CD4-positive, CD25-positive, alpha-beta regulatory T cell (primary cell): Measurements from ENCODE around the gene UBL3. TPM values are rescaled to one million over a fixed set of nuclear protein-coding genes. Genes with fewer than 3 reads are reported as not detected.

Experiments used
- ATAC-seq, 2 donors: fragments of 150-1000 bp; cut with Tn5 transposase; one replicate each; pipeline ENCODE4 v1.10.0; 2021; ENCODE audit warnings: low read depth in 2 of 2, moderate number of reproducible peaks in 2 of 2, moderate library complexity in 1 of 2
- DNase-seq, 3 donors: peaks; one replicate each; pipeline versions ENCODE4 v3.0.0 to v3.0.0-alpha.2; 2012 to 2022; ENCODE audit warnings: mixed read lengths in 1 of 3
- H3K27ac ChIP-seq: one replicate; pipeline ENCODE4 v1.7.0; 2013; ENCODE audit warnings: mild to moderate bottlenecking, low read length; ENCODE audit not compliant: insufficient read depth, poor library complexity, severe bottlenecking
- H3K27me3 ChIP-seq: one replicate; pipeline ENCODE4 v1.7.0; 2013; ENCODE audit warnings: low read length; ENCODE audit not compliant: control insufficient read depth, insufficient read depth
- H3K36me3 ChIP-seq: one replicate; pipeline ENCODE4 v1.7.0; 2013; ENCODE audit warnings: mild to moderate bottlenecking, low read length, moderate library complexity; ENCODE audit not compliant: control insufficient read depth, insufficient read depth
- H3K4me1 ChIP-seq: 2 replicates; pipeline ENCODE4 v1.7.0; 2013; ENCODE audit warnings: mild to moderate bottlenecking, low read length; ENCODE audit not compliant: insufficient read depth, control insufficient read depth, poor library complexity, severe bottlenecking
- H3K4me3 ChIP-seq: one replicate; pipeline ENCODE4 v1.7.0; 2013; ENCODE audit warnings: low read depth, mild to moderate bottlenecking, low read length, moderate library complexity
- H3K9me3 ChIP-seq, 2 experiments: 1 replicate in 1 of 2; 2 replicates in 1 of 2; pipeline ENCODE4 v1.7.0; 2013; ENCODE audit warnings: low read length in 2 of 2, mild to moderate bottlenecking in 1 of 2, moderate library complexity in 1 of 2; ENCODE audit not compliant: control insufficient read depth in 2 of 2
- H3K27ac Mint-ChIP-seq, 3 donors: one replicate each; pipeline ENCODE4 v1.8.0; 2020 to 2022; ENCODE audit warnings: mild to moderate bottlenecking in 3 of 3, mixed read lengths in 3 of 3, moderate library complexity in 2 of 3
- H3K27me3 Mint-ChIP-seq: one replicate; pipeline ENCODE4 v1.8.0; 2022; ENCODE audit warnings: mild to moderate bottlenecking, mixed read lengths
- H3K36me3 Mint-ChIP-seq: one replicate; pipeline ENCODE4 v1.8.0; 2020; ENCODE audit warnings: mixed read lengths
- H3K4me1 Mint-ChIP-seq, 4 donors: one replicate each; pipeline ENCODE4 v1.8.0; 2020 to 2022; ENCODE audit warnings: mixed read lengths in 4 of 4, mild to moderate bottlenecking in 1 of 4
- H3K4me3 Mint-ChIP-seq, 4 donors: one replicate each; pipeline ENCODE4 v1.8.0; 2020 to 2022; ENCODE audit warnings: mild to moderate bottlenecking in 4 of 4, mixed read lengths in 4 of 4, moderate library complexity in 3 of 4
- H3K9me3 Mint-ChIP-seq, 7 donors: one replicate each; pipeline ENCODE4 v1.8.0; 2020 to 2022; ENCODE audit warnings: mixed read lengths in 7 of 7, mild to moderate bottlenecking in 3 of 7, moderate library complexity in 2 of 7
- polyA plus RNA-seq, 4 donors: library from polyadenylated mRNA; unstranded; fragments of 300-500 nt; fragmentation: Illumina TruSeq; gene quantifications; one replicate each; pipeline ENCODE4 v1.2.3, GENCODE V29; 2021
- total RNA-seq: library from RNA; stranded (reverse); gene quantifications from one replicate; pipeline ENCODE4 v1.2.3, GENCODE V29; 2022

The UBL3 gene
- total and polyA plus RNA-seq, 5 donors from 2014 or later, result 64.6 to 85.0 (median 71.4) TPM

DNA sequence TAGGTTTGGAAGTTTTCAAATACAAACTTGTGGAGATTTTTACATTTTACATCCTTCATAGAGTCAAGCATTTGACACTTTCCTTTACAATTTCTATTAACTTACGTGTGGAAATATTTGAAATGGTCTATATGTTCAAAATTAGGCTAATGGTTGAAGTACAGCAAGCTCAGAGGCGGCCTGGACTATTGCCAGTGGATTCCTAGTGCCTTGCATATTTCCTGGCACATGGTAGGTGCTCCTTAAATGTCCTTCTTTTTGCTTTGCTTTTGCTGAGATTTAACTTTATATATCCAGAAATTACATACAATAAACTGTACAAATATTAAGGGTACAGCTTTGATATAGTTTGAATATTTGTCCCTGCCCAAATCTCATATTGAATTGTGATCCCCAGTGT lies 93.9 kb downstream of the UBL3 start:
- Histone ChIP-seq H3K4me1 (peaks cover 4% of the 10 kb centered on the region), H3K27ac (no peak overlapping the region), H3K27me3 (no peaks in the 10 kb centered on the region), H3K4me3 (no peak overlapping the region), H3K36me3 (no peaks in the 10 kb centered on the region), H3K9me3 (no peaks in the 10 kb centered on the region)
- Mint-ChIP-seq H3K9me3 (peaks cover 0 to 6% (median 2%) of the 10 kb centered on the region in 7 donors), H3K4me1 (peaks cover 8 to 28% (median 13%) of the 10 kb centered on the region in 4 donors), H3K4me3 (no peak overlapping the region), H3K27me3 (peaks cover 7% of the 10 kb centered on the region), H3K36me3 (peaks cover 6% of the 10 kb centered on the region), H3K27ac (peak overlapping the region in 1 of 3 donors; percentile 76)
- ATAC-seq (no peak), DNase-seq (no peak)

GRCh38 chr13:29754473-29754806 lies 96.0 kb downstream of the UBL3 start:
- Mint-ChIP-seq H3K27me3 (peaks cover 14% of the 10 kb centered on the region), H3K27ac (no peak overlapping the region), H3K36me3 (no peaks in the 10 kb centered on the region), H3K9me3 (peaks cover 0 to 2% (median 0%) of the 10 kb centered on the region in 7 donors), H3K4me1 (peaks cover 0 to 21% (median 12%) of the 10 kb centered on the region in 4 donors), H3K4me3 (no peak overlapping the region)
- H3K27me3 ChIP-seq, result no peaks in the 10 kb centered on the region
- DNase-seq (peak in 1 of 3 donors; percentile 30), ATAC-seq (no peak)
- H3K36me3 ChIP-seq, result no peaks in the 10 kb centered on the region
- H3K27ac ChIP-seq, result no peak overlapping the region
- H3K4me1 ChIP-seq, result peaks cover 4% of the 10 kb centered on the region
- H3K4me3 ChIP-seq, result no peak overlapping the region
- H3K9me3 ChIP-seq, result no peaks in the 10 kb centered on the region

- Mint-ChIP-seq H3K9me3 (peaks cover 0 to 2% (median 0%) of the 10 kb centered on the region in 7 donors), H3K27me3 (peaks cover 19% of the 10 kb centered on the region), H3K27ac (peak overlapping the region in 1 of 3 donors; percentile 20), H3K4me3 (no peak overlapping the region), H3K36me3 (no peaks in the 10 kb centered on the region), H3K4me1 (peaks cover 0 to 16% (median 9%) of the 10 kb centered on the region in 4 donors)
- no peak overlapping the region for H3K27ac ChIP-seq
- no peak overlapping the region for H3K4me3 ChIP-seq
- H3K9me3 ChIP-seq, result no peaks in the 10 kb centered on the region
- no peaks in the 10 kb centered on the region for H3K27me3 ChIP-seq
- ATAC-seq, result no peak
- no peak for DNase-seq
- no peaks in the 10 kb centered on the region for H3K36me3 ChIP-seq
- peaks cover 4% of the 10 kb centered on the region for H3K4me1 ChIP-seq
Measured at GRCh38 chr13:29753618-29754472, 96.6 kb downstream of the UBL3 start.

GRCh38 chr13:29752175-29752574 lies 98.2 kb downstream of the UBL3 start:
- Mint-ChIP-seq H3K4me3 (no peak overlapping the region), H3K27me3 (peaks cover 24% of the 10 kb centered on the region)

GRCh38 chr13:29750183-29750530 lies 100.3 kb downstream of the UBL3 start:
- Histone ChIP-seq H3K4me3 (no peak overlapping the region), H3K27ac (no peak overlapping the region), H3K36me3 (no peaks in the 10 kb centered on the region), H3K9me3 (no peaks in the 10 kb centered on the region), H3K27me3 (no peaks in the 10 kb centered on the region), H3K4me1 (no peaks in the 10 kb centered on the region)
- Mint-ChIP-seq H3K36me3 (no peaks in the 10 kb centered on the region), H3K4me1 (peaks cover 2 to 6% (median 3%) of the 10 kb centered on the region in 4 donors), H3K9me3 (peaks cover 0 to 4% (median 0%) of the 10 kb centered on the region in 7 donors), H3K27me3 (peaks cover 33% of the 10 kb centered on the region), H3K27ac (no peak overlapping the region), H3K4me3 (no peak overlapping the region)
- ATAC-seq (no peak), DNase-seq (no peak)

More at GRCh38 chr13:29752175-29752574, 98.2 kb downstream of the UBL3 start:
- H3K4me3 ChIP-seq, result no peak overlapping the region
- H3K36me3 Mint-ChIP-seq, result no peaks in the 10 kb centered on the region
- H3K27me3 ChIP-seq, result no peaks in the 10 kb centered on the region
- peaks cover 0 to 10% (median 4%) of the 10 kb centered on the region in 4 donors for H3K4me1 Mint-ChIP-seq
- H3K9me3 ChIP-seq, result no peaks in the 10 kb centered on the region
- ATAC-seq (no peak), DNase-seq (no peak)
- no peaks in the 10 kb centered on the region for H3K36me3 ChIP-seq
- H3K27ac ChIP-seq, result no peak overlapping the region
- H3K4me1 ChIP-seq, result no peaks in the 10 kb centered on the region
- H3K9me3 Mint-ChIP-seq, result peaks cover 0 to 4% (median 0%) of the 10 kb centered on the region in 7 donors
- H3K27ac Mint-ChIP-seq, result no peak overlapping the region

- H3K4me3 ChIP-seq, result no peak overlapping the region
- Mint-ChIP-seq H3K4me3 (no peak overlapping the region), H3K4me1 (peaks cover 2 to 5% (median 4%) of the 10 kb centered on the region in 4 donors), H3K36me3 (no peaks in the 10 kb centered on the region), H3K27ac (no peak overlapping the region), H3K9me3 (peaks cover 0 to 4% (median 0%) of the 10 kb centered on the region in 7 donors), H3K27me3 (peaks cover 37% of the 10 kb centered on the region)
- H3K27ac ChIP-seq, result no peak overlapping the region
- H3K27me3 ChIP-seq, result no peaks in the 10 kb centered on the region
- H3K9me3 ChIP-seq, result no peaks in the 10 kb centered on the region
- DNase-seq (no peak), ATAC-seq (no peak)
- H3K4me1 ChIP-seq, result no peaks in the 10 kb centered on the region
- no peaks in the 10 kb centered on the region for H3K36me3 ChIP-seq
Measured at GRCh38 chr13:29749401-29750182, 100.8 kb downstream of the UBL3 start.

GRCh38 chr13:29748097-29748496 lies 102.3 kb downstream of the UBL3 start:
- DNase-seq (no peak), ATAC-seq (no peak)
- Mint-ChIP-seq H3K4me3 (no peak overlapping the region), H3K36me3 (no peaks in the 10 kb centered on the region), H3K9me3 (peaks cover 0 to 4% (median 0%) of the 10 kb centered on the region in 7 donors), H3K27me3 (peaks cover 37% of the 10 kb centered on the region), H3K4me1 (peaks cover 0 to 5% (median 0%) of the 10 kb centered on the region in 4 donors), H3K27ac (no peak overlapping the region)
- Histone ChIP-seq H3K27me3 (no peaks in the 10 kb centered on the region), H3K9me3 (no peaks in the 10 kb centered on the region), H3K4me1 (no peaks in the 10 kb centered on the region), H3K4me3 (no peak overlapping the region), H3K27ac (no peak overlapping the region), H3K36me3 (no peaks in the 10 kb centered on the region)
